Activated CD8-positive, alpha-beta T cell treated with anti-CD3 and anti-CD28 coated beads for 36 hours (primary cell): Measurements from ENCODE around the gene ARHGAP4. TPM values are rescaled to one million over a fixed set of nuclear protein-coding genes. Genes with fewer than 3 reads are reported as not detected.
A peak's percentile ranks its signal among the peaks of the same experiment; 100 is the strongest.

Source experiments
- ATAC-seq: fragments of 200-7000 bp; cut with Tn5 transposase; one replicate; pipeline ENCODE4 v1.10.0; 2021; ENCODE audit warnings: mild to moderate bottlenecking, moderate library complexity
- CTCF ChIA-PET: fragments of 350-600 bp; sonication (Branson Sonifier 250); formaldehyde crosslinking; loops from one replicate; lab custom pipeline; 2021; ENCODE audit warnings: antibody characterized with exemption; lab: Charles Lee
- POLR2A ChIA-PET: fragments of 350-600 bp; sonication (Branson Sonifier 250); formaldehyde crosslinking; loops from one replicate; lab custom pipeline; 2021; ENCODE audit warnings: antibody characterized with exemption; lab: Charles Lee
- DNase-seq: peaks from one replicate; pipeline ENCODE4 v3.0.0-alpha.2; 2020
- H3K27ac Mint-ChIP-seq: one replicate; pipeline ENCODE4 v1.8.0; 2021; ENCODE audit warnings: mild to moderate bottlenecking, mixed read lengths
- H3K27me3 Mint-ChIP-seq: one replicate; pipeline ENCODE4 v1.8.0; 2021; ENCODE audit warnings: mixed read lengths
- H3K36me3 Mint-ChIP-seq: one replicate; pipeline ENCODE4 v1.8.0; 2021; ENCODE audit warnings: low read depth, mixed read lengths
- H3K4me1 Mint-ChIP-seq: one replicate; pipeline ENCODE4 v1.8.0; 2021; ENCODE audit warnings: low read depth, mixed read lengths
- H3K4me3 Mint-ChIP-seq: one replicate; pipeline ENCODE4 v1.8.0; 2021; ENCODE audit warnings: mild to moderate bottlenecking, moderate library complexity, mixed read lengths
- H3K9me3 Mint-ChIP-seq: one replicate; pipeline ENCODE4 v1.8.0; 2021; ENCODE audit warnings: mixed read lengths
- CTCF ChIP-seq: fragments of 200-600 bp; IDR thresholded peaks from one replicate; pipeline ENCODE4 v1.8.0; 2022; ENCODE audit warnings: antibody characterized with exemption, mild to moderate bottlenecking
- intact Hi-C: fragments of 100-400 bp; cut with micrococcal nuclease; formaldehyde crosslinking; loops from one replicate; pipeline ENCODE4 v1.10.0; 2022
- total RNA-seq, 2 experiments: library from RNA; stranded (reverse); gene quantifications; one replicate each; pipeline ENCODE4 v1.2.3, GENCODE V29; 2021

ARHGAP4 gene
- total RNA-seq, 2 experiments from 2014 or later = 128 to 130 TPM

- H3K4me1 Mint-ChIP-seq = peaks cover 15% of the 10 kb centered on the region
- intact Hi-C loops = loop anchor here (10.0 kb wide), 1 partner anchor 158 kb away; the partner anchor contains the start of gene PLXNB3
- H3K4me3 Mint-ChIP-seq = peak overlapping the region; percentile 90
- H3K36me3 Mint-ChIP-seq = peaks cover 43% of the 10 kb centered on the region
- H3K27ac Mint-ChIP-seq = peak overlapping the region; percentile 97
- ATAC-seq = no peak
- POLR2A ChIA-PET = interaction anchor here (0.7 to 9.8 kb wide), 10 partner anchors 11 to 144 kb away, joined by 3 to 130 read pairs (median 5); partner anchors contain the start of genes AVPR2, HCFC1, RENBP and TMEM187
- TF ChIP-seq CTCF = no peak
- CTCF ChIA-PET = interaction anchor here (0.7 to 11.9 kb wide), 6 partner anchors 12 to 159 kb away, joined by 3 to 136 read pairs (median 4); partner anchors contain the start of genes PLXNB3 and RENBP
- DNase-seq = no peak
- no peaks in the 10 kb centered on the region for H3K9me3 Mint-ChIP-seq
- H3K27me3 Mint-ChIP-seq = no peaks in the 10 kb centered on the region
These were observed 2.9 kb downstream of the ARHGAP4 start for GRCh38 chrX:153922932-153923857.

- ChIA-PET CTCF (interaction anchor here (0.9 to 11.9 kb wide), 4 partner anchors 11 to 155 kb away, joined by 3 to 136 read pairs (median 4); partner anchors contain the start of gene RENBP), POLR2A (interaction anchor here (0.9 to 9.8 kb wide), 5 partner anchors 12 to 47 kb away, joined by 3 to 130 read pairs (median 5); partner anchors contain the start of gene RENBP)
- Mint-ChIP-seq H3K27ac (peak overlapping the region; percentile 97), H3K36me3 (peaks cover 46% of the 10 kb centered on the region), H3K4me1 (peaks cover 15% of the 10 kb centered on the region), H3K27me3 (no peaks in the 10 kb centered on the region), H3K4me3 (peak overlapping the region; percentile 90), H3K9me3 (no peaks in the 10 kb centered on the region)
- ATAC-seq (no peak), DNase-seq (no peak)
- intact Hi-C loops = loop anchor here (10.0 kb wide), 1 partner anchor 157 kb away; the partner anchor contains the start of gene PLXNB3
- no peak for TF ChIP-seq CTCF
These were observed 4.3 kb downstream of the ARHGAP4 start for GRCh38 chrX:153921511-153922446.

GRCh38 chrX:153921070-153921469 is 5.0 kb downstream of the ARHGAP4 start:
- ChIA-PET POLR2A (interaction anchor here (0.9 kb wide), 1 partner anchor 13 kb away, joined by 3 read pairs; no protein-coding TSS in a partner anchor), CTCF (interaction anchor here (0.9 to 11.9 kb wide), 2 partner anchors 10 to 28 kb away, joined by 3 to 136 read pairs; partner anchors contain the start of gene RENBP)
- Mint-ChIP-seq H3K4me1 (peaks cover 15% of the 10 kb centered on the region), H3K9me3 (no peaks in the 10 kb centered on the region), H3K36me3 (peaks cover 48% of the 10 kb centered on the region), H3K27ac (no peak overlapping the region), H3K4me3 (no peak overlapping the region), H3K27me3 (no peaks in the 10 kb centered on the region)
- TF ChIP-seq CTCF = no peak
- DNase-seq (no peak), ATAC-seq (no peak)
- intact Hi-C loops = loop anchor here (10.0 kb wide), 1 partner anchor 156 kb away; the partner anchor contains the start of gene PLXNB3

GRCh38 chrX:153920546-153920945 is 5.5 kb downstream of the ARHGAP4 start:
- TF ChIP-seq CTCF = no peak
- Mint-ChIP-seq H3K9me3 (no peaks in the 10 kb centered on the region), H3K4me3 (no peak overlapping the region), H3K27ac (no peak overlapping the region), H3K4me1 (peaks cover 15% of the 10 kb centered on the region), H3K27me3 (no peaks in the 10 kb centered on the region), H3K36me3 (peaks cover 50% of the 10 kb centered on the region)
- DNase-seq (no peak), ATAC-seq (no peak)
- intact Hi-C loops = loop anchor here (10.0 kb wide), 1 partner anchor 156 kb away; the partner anchor contains the start of gene PLXNB3
- POLR2A ChIA-PET = no interaction called here
- CTCF ChIA-PET = interaction anchor here (0.9 to 11.9 kb wide), 2 partner anchors 10 to 29 kb away, joined by 3 to 136 read pairs; partner anchors contain the start of gene RENBP
